Activated CD4-positive, alpha-beta T cell treated with anti-CD3 and anti-CD28 coated beads for 36 hours (primary cell): Measurements from ENCODE around the gene STAM. TPM values are rescaled to one million over a fixed set of nuclear protein-coding genes. Genes with fewer than 3 reads are reported as not detected.
A peak's percentile ranks its signal among the peaks of the same experiment; 100 is the strongest.

Experiments used
- ATAC-seq: fragments of 200-7000 bp; cut with Tn5 transposase; one replicate; pipeline ENCODE4 v1.10.0; 2021; ENCODE audit warnings: mild to moderate bottlenecking, moderate library complexity
- CTCF ChIA-PET: fragments of 350-600 bp; sonication (Branson Sonifier 250); formaldehyde crosslinking; loops from one replicate; lab custom pipeline; 2021; ENCODE audit warnings: antibody characterized with exemption; lab: Charles Lee
- POLR2A ChIA-PET: fragments of 350-600 bp; sonication (Branson Sonifier 250); formaldehyde crosslinking; loops from one replicate; lab custom pipeline; 2021; ENCODE audit warnings: antibody characterized with exemption, inconsistent platforms; lab: Charles Lee
- DNase-seq: peaks from one replicate; pipeline ENCODE4 v3.0.0-alpha.2; 2020
- H3K27ac Mint-ChIP-seq: one replicate; pipeline ENCODE4 v1.8.0; 2021; ENCODE audit warnings: mixed read lengths
- H3K27me3 Mint-ChIP-seq: one replicate; pipeline ENCODE4 v1.8.0; 2021; ENCODE audit warnings: mixed read lengths
- H3K36me3 Mint-ChIP-seq: one replicate; pipeline ENCODE4 v1.8.0; 2021; ENCODE audit warnings: low read depth, mixed read lengths
- H3K4me1 Mint-ChIP-seq: one replicate; pipeline ENCODE4 v1.8.0; 2021; ENCODE audit warnings: mixed read lengths
- H3K4me3 Mint-ChIP-seq: one replicate; pipeline ENCODE4 v1.8.0; 2021; ENCODE audit warnings: mild to moderate bottlenecking, moderate library complexity, mixed read lengths
- H3K9me3 Mint-ChIP-seq: one replicate; pipeline ENCODE4 v1.8.0; 2021; ENCODE audit warnings: low read depth, mixed read lengths
- intact Hi-C, 2 experiments: fragments of 100-400 bp; cut with DNase I in 1 of 2; cut with micrococcal nuclease in 1 of 2; formaldehyde crosslinking; loops; one replicate each; pipeline versions ENCODE4 v1.14.2 to v1.15.1; 2022 to 2024; cut with DNase I, micrococcal nuclease
- total RNA-seq, 2 experiments: library from RNA; stranded (reverse); gene quantifications; one replicate each; pipeline ENCODE4 v1.2.3, GENCODE V29; 2021

The STAM gene
- total RNA-seq, 2 experiments from 2014 or later: 17.9 to 23.8 TPM

- intact Hi-C loops: loop anchor here (1.0 to 10.0 kb wide), 7 partner anchors 10 to 1211 kb away; partner anchors contain the start of genes NSUN6 (in 1 of the 2), PTER (in 1 of the 2) and TRDMT1 (in 1 of the 2)
- Mint-ChIP-seq H3K36me3 (peaks cover 31% of the 10 kb centered on the region), H3K9me3 (peaks cover 6% of the 10 kb centered on the region), H3K4me3 (peak overlapping the region; percentile 92), H3K27me3 (no peaks in the 10 kb centered on the region), H3K4me1 (peaks cover 64% of the 10 kb centered on the region), H3K27ac (peak overlapping the region; percentile 99)
- ChIA-PET POLR2A (no interaction called here), CTCF (no interaction called here)
- peak; percentile 61 for ATAC-seq
- DNase-seq: peak; percentile 10
Measured at GRCh38 chr10:17645621-17646345, 1.8 kb downstream of the STAM start.

GRCh38 chr10:17647326-17647725, 3.4 kb downstream of the STAM start:
- H3K9me3 Mint-ChIP-seq: peaks cover 6% of the 10 kb centered on the region
- peak overlapping the region; percentile 84 for H3K27ac Mint-ChIP-seq
- POLR2A ChIA-PET: no interaction called here
- peaks cover 70% of the 10 kb centered on the region for H3K4me1 Mint-ChIP-seq
- H3K36me3 Mint-ChIP-seq: peaks cover 42% of the 10 kb centered on the region
- CTCF ChIA-PET: interaction anchor here (0.6 to 1.2 kb wide), 2 partner anchors 21 to 417 kb away, joined by 3 read pairs; no protein-coding TSS in a partner anchor
- DNase-seq (no peak), ATAC-seq (no peak)
- intact Hi-C loops: loop anchor here (2.0 to 10.0 kb wide), 5 partner anchors 37 to 1213 kb away; partner anchors contain the start of genes NSUN6 (in 1 of the 2), PTER (in 1 of the 2) and TRDMT1 (in 1 of the 2)
- no peaks in the 10 kb centered on the region for H3K27me3 Mint-ChIP-seq
- peak overlapping the region; percentile 49 for H3K4me3 Mint-ChIP-seq

- POLR2A ChIA-PET: interaction anchor here (1.0 kb wide), 1 partner anchor 619 kb away, joined by 3 read pairs; no protein-coding TSS in a partner anchor
- intact Hi-C loops: loop anchor here (5.0 to 10.0 kb wide), 4 partner anchors 444 to 1214 kb away; partner anchors contain the start of genes NSUN6 (in 1 of the 2), PTER (in 1 of the 2) and TRDMT1 (in 1 of the 2)
- H3K27ac Mint-ChIP-seq: peak overlapping the region; percentile 76
- CTCF ChIA-PET: interaction anchor here (0.6 to 1.2 kb wide), 2 partner anchors 20 to 418 kb away, joined by 3 read pairs; no protein-coding TSS in a partner anchor
- no peaks in the 10 kb centered on the region for H3K27me3 Mint-ChIP-seq
- ATAC-seq (peak; percentile 6), DNase-seq (peak; percentile 72)
- H3K36me3 Mint-ChIP-seq: peaks cover 51% of the 10 kb centered on the region
- H3K4me1 Mint-ChIP-seq: peaks cover 69% of the 10 kb centered on the region
- peaks cover 12% of the 10 kb centered on the region for H3K9me3 Mint-ChIP-seq
- peak overlapping the region; percentile 64 for H3K4me3 Mint-ChIP-seq
Measured at GRCh38 chr10:17648243-17649035, 4.5 kb downstream of the STAM start.

GRCh38 chr10:17649052-17649451, 5.1 kb downstream of the STAM start:
- H3K4me1 Mint-ChIP-seq: peaks cover 72% of the 10 kb centered on the region
- H3K27ac Mint-ChIP-seq: peak overlapping the region; percentile 76
- H3K4me3 Mint-ChIP-seq: peak overlapping the region; percentile 64
- H3K36me3 Mint-ChIP-seq: peaks cover 56% of the 10 kb centered on the region
- ChIA-PET CTCF (interaction anchor here (1.1 kb wide), 1 partner anchor 14 kb away, joined by 3 read pairs; no protein-coding TSS in a partner anchor), POLR2A (interaction anchor here (0.6 kb wide), 1 partner anchor 45 kb away, joined by 4 read pairs; no protein-coding TSS in a partner anchor)
- DNase-seq (no peak), ATAC-seq (no peak)
- H3K9me3 Mint-ChIP-seq: peaks cover 15% of the 10 kb centered on the region
- H3K27me3 Mint-ChIP-seq: no peaks in the 10 kb centered on the region
- intact Hi-C loops: loop anchor here (5.0 to 10.0 kb wide), 4 partner anchors 444 to 1214 kb away; partner anchors contain the start of genes NSUN6 (in 1 of the 2), PTER (in 1 of the 2) and TRDMT1 (in 1 of the 2)

- H3K4me1 Mint-ChIP-seq: peaks cover 78% of the 10 kb centered on the region
- intact Hi-C loops: loop anchor here (5.0 to 10.0 kb wide), 4 partner anchors 445 to 1215 kb away; partner anchors contain the start of genes NSUN6 (in 1 of the 2), PTER (in 1 of the 2) and TRDMT1 (in 1 of the 2)
- H3K27me3 Mint-ChIP-seq: no peaks in the 10 kb centered on the region
- H3K9me3 Mint-ChIP-seq: peaks cover 15% of the 10 kb centered on the region
- DNase-seq (no peak), ATAC-seq (no peak)
- CTCF ChIA-PET: interaction anchor here (0.6 to 1.1 kb wide), 2 partner anchors 8 to 13 kb away, joined by 3 read pairs; no protein-coding TSS in a partner anchor
- H3K36me3 Mint-ChIP-seq: peaks cover 58% of the 10 kb centered on the region
- H3K27ac Mint-ChIP-seq: peak overlapping the region; percentile 42
- H3K4me3 Mint-ChIP-seq: no peak overlapping the region
- POLR2A ChIA-PET: no interaction called here
Measured at GRCh38 chr10:17649836-17650235, 5.9 kb downstream of the STAM start.

GRCh38 chr10:17650416-17650815, 6.5 kb downstream of the STAM start:
- Mint-ChIP-seq H3K27ac (peak overlapping the region; percentile 25), H3K27me3 (no peaks in the 10 kb centered on the region), H3K4me1 (peaks cover 79% of the 10 kb centered on the region), H3K9me3 (peaks cover 15% of the 10 kb centered on the region), H3K4me3 (no peak overlapping the region), H3K36me3 (peaks cover 61% of the 10 kb centered on the region)
- ChIA-PET POLR2A (no interaction called here), CTCF (interaction anchor here (0.6 kb wide), 1 partner anchor 7 kb away, joined by 3 read pairs; no protein-coding TSS in a partner anchor)
- ATAC-seq (no peak), DNase-seq (no peak)
- intact Hi-C loops: no loop called here

GRCh38 chr10:17651896-17652295, 7.9 kb downstream of the STAM start:
- no peaks in the 10 kb centered on the region for H3K27me3 Mint-ChIP-seq
- no peak for DNase-seq
- intact Hi-C loops: loop anchor here in 1 of 2 experiments (1.0 kb wide), 1 partner anchor 8 kb away; the partner anchor contains the start of gene STAM
- peak overlapping the region; percentile 11 for H3K27ac Mint-ChIP-seq
- no peak overlapping the region for H3K4me3 Mint-ChIP-seq
- ATAC-seq: no peak
- H3K9me3 Mint-ChIP-seq: peaks cover 19% of the 10 kb centered on the region
- ChIA-PET CTCF (interaction anchor here (1.3 kb wide), 1 partner anchor 21 kb away, joined by 3 read pairs; no protein-coding TSS in a partner anchor), POLR2A (no interaction called here)
- peaks cover 66% of the 10 kb centered on the region for H3K36me3 Mint-ChIP-seq
- H3K4me1 Mint-ChIP-seq: peaks cover 80% of the 10 kb centered on the region

- DNase-seq: no peak
- Mint-ChIP-seq H3K4me3 (no peak overlapping the region), H3K9me3 (peaks cover 19% of the 10 kb centered on the region), H3K27me3 (no peaks in the 10 kb centered on the region), H3K36me3 (peaks cover 68% of the 10 kb centered on the region), H3K4me1 (peaks cover 82% of the 10 kb centered on the region), H3K27ac (no peak overlapping the region)
- no peak for ATAC-seq
- ChIA-PET CTCF (interaction anchor here (1.3 kb wide), 2 partner anchors 10 to 20 kb away, joined by 3 to 7 read pairs; no protein-coding TSS in a partner anchor), POLR2A (no interaction called here)
- intact Hi-C loops: loop anchor here in 1 of 2 experiments (1.0 kb wide), 1 partner anchor 8 kb away; the partner anchor contains the start of gene STAM
Measured at GRCh38 chr10:17652585-17652984, 8.6 kb downstream of the STAM start.

- Mint-ChIP-seq H3K36me3 (peaks cover 56% of the 10 kb centered on the region), H3K27ac (peak overlapping the region; percentile 3), H3K27me3 (no peaks in the 10 kb centered on the region), H3K4me1 (peaks cover 73% of the 10 kb centered on the region), H3K4me3 (no peak overlapping the region), H3K9me3 (peaks cover 15% of the 10 kb centered on the region)
- ATAC-seq: no peak
- intact Hi-C loops: loop anchor here in 1 of 2 experiments (1.0 kb wide), 1 partner anchor 9 kb away; no protein-coding TSS in a partner anchor
- DNase-seq: no peak
- ChIA-PET POLR2A (no interaction called here), CTCF (interaction anchor here (0.6 to 1.5 kb wide), 4 partner anchors 9 to 151 kb away, joined by 3 to 4 read pairs (median 3); partner anchors contain the start of gene STAM)
Measured at GRCh38 chr10:17655009-17655408, 11.1 kb downstream of the STAM start.

- peaks cover 71% of the 10 kb centered on the region for H3K4me1 Mint-ChIP-seq
Measured at GRCh38 chr10:17655567-17656146, 11.7 kb downstream of the STAM start.

More at GRCh38 chr10:17655567-17656146, 11.7 kb downstream of the STAM start:
- CTCF ChIA-PET: no interaction called here
- Mint-ChIP-seq H3K27ac (peak overlapping the region; percentile 25), H3K27me3 (no peaks in the 10 kb centered on the region), H3K4me3 (no peak overlapping the region), H3K9me3 (peaks cover 15% of the 10 kb centered on the region), H3K36me3 (peaks cover 49% of the 10 kb centered on the region)
- ATAC-seq (peak; percentile 42), DNase-seq (no peak)
- intact Hi-C loops: loop anchor here in 1 of 2 experiments (1.0 kb wide), 1 partner anchor 9 kb away; no protein-coding TSS in a partner anchor
- POLR2A ChIA-PET: interaction anchor here (1.0 kb wide), 1 partner anchor 12 kb away, joined by 3 read pairs; the partner anchor contains the start of gene STAM
